GM12891 (cell line): ENCODE results near the gene POPDC3.

Experiments used
- DNase-seq: peaks from one replicate; pipeline ENCODE4 v3.0.0; 2011; ENCODE audit warnings: low spot score; ENCODE audit not compliant: insufficient read length
- FAIRE-seq: peaks from 2 replicates; lab custom pipeline; 2011; peaks lifted over from hg19 to GRCh38; lab: Jason Lieb, UNC
- PAX5 ChIP-seq: IDR thresholded peaks from 2 replicates; pipeline ENCODE4 v1.6.1; 2011; ENCODE audit warnings: low read length, moderate library complexity, mild to moderate bottlenecking; ENCODE audit not compliant: insufficient read depth, severe bottlenecking
- POLR2A ChIP-seq: IDR thresholded peaks from 2 replicates; pipeline ENCODE4 v1.6.1; 2011; ENCODE audit warnings: low read depth, low read length, control low read depth
- POLR2AphosphoS5 ChIP-seq: IDR thresholded peaks from 2 replicates; pipeline ENCODE4 v1.6.1; 2011; ENCODE audit warnings: low read depth, low read length, control low read depth
- POU2F2 ChIP-seq: IDR thresholded peaks from 2 replicates; pipeline ENCODE4 v1.6.1; 2011; ENCODE audit warnings: low read depth, mild to moderate bottlenecking, control low read depth, low read length, moderate library complexity
- SPI1 ChIP-seq: IDR thresholded peaks from 2 replicates; pipeline ENCODE4 v1.6.1; 2011; ENCODE audit warnings: low read depth, low read length, control low read depth
- TAF1 ChIP-seq: IDR thresholded peaks from 2 replicates; pipeline ENCODE4 v1.6.1; 2011; ENCODE audit warnings: low read depth, low read length, control low read depth

POPDC3 gene

GRCh38 chr6:105121981-105122380 is 57.8 kb downstream of the POPDC3 start:
- FAIRE-seq: no peak
- TF ChIP-seq TAF1: no peak
- no peak for TF ChIP-seq POU2F2

GRCh38 chr6:105120570-105120969 is 59.2 kb downstream of the POPDC3 start:
- TF ChIP-seq POU2F2: no peak
- TF ChIP-seq POLR2A: no peak
- no peak for TF ChIP-seq PAX5
- no peak for TF ChIP-seq SPI1
- FAIRE-seq (no peak), DNase-seq (no peak)

More at GRCh38 chr6:105121981-105122380, 57.8 kb downstream of the POPDC3 start:
- no peak for DNase-seq

GRCh38 chr6:105116150-105116549 is 63.7 kb downstream of the POPDC3 start:
- no peak for FAIRE-seq
- no peak for DNase-seq
- TF ChIP-seq SPI1 (no peak), POLR2A (no peak), TAF1 (no peak), POLR2AphosphoS5 (no peak), POU2F2 (no peak), PAX5 (no peak)

GRCh38 chr6:105113422-105113821 is 66.4 kb downstream of the POPDC3 start:
- no peak for DNase-seq
- no peak for FAIRE-seq
- TF ChIP-seq POLR2A (no peak), POLR2AphosphoS5 (no peak), TAF1 (no peak), PAX5 (no peak), SPI1 (no peak)

- DNase-seq (no peak), FAIRE-seq (no peak)
- no peak for TF ChIP-seq POLR2AphosphoS5
- no peak for TF ChIP-seq TAF1
- TF ChIP-seq SPI1: no peak
Measured at GRCh38 chr6:105112577-105112976, 67.2 kb downstream of the POPDC3 start.

GRCh38 chr6:105111871-105112270 is 67.9 kb downstream of the POPDC3 start:
- TF ChIP-seq SPI1 (no peak), POLR2A (no peak), POU2F2 (no peak), TAF1 (no peak), POLR2AphosphoS5 (no peak), PAX5 (no peak)
- DNase-seq (no peak), FAIRE-seq (no peak)

- DNase-seq: no peak
- TF ChIP-seq POLR2A: no peak
- no peak for TF ChIP-seq SPI1
- no peak for TF ChIP-seq TAF1
- TF ChIP-seq PAX5: no peak
- TF ChIP-seq POLR2AphosphoS5: no peak
- no peak for TF ChIP-seq POU2F2
- FAIRE-seq: no peak
Measured at GRCh38 chr6:105111105-105111504, 68.7 kb downstream of the POPDC3 start.

GRCh38 chr6:105109955-105110895 is 69.6 kb downstream of the POPDC3 start:
- FAIRE-seq: no peak

GRCh38 chr6:105108631-105109262 is 71.1 kb downstream of the POPDC3 start:
- no peak for DNase-seq
- no peak for FAIRE-seq
- TF ChIP-seq PAX5: no peak
- TF ChIP-seq POLR2AphosphoS5: no peak
- TF ChIP-seq POU2F2: no peak
- TF ChIP-seq SPI1: no peak
- no peak for TF ChIP-seq TAF1
- TF ChIP-seq POLR2A: no peak

More at GRCh38 chr6:105109955-105110895, 69.6 kb downstream of the POPDC3 start:
- DNase-seq: no peak
- no peak for TF ChIP-seq POLR2A
- TF ChIP-seq POLR2AphosphoS5: no peak
- TF ChIP-seq PAX5: no peak
- TF ChIP-seq TAF1: no peak
- no peak for TF ChIP-seq SPI1
- no peak for TF ChIP-seq POU2F2
